Endometrial microvascular endothelial cells (primary cell): ENCODE data around the gene TMEM87B. TPM values are rescaled to one million over a fixed set of nuclear protein-coding genes. Genes with fewer than 3 reads are reported as not detected.
"Not testable (repeated sequence)": the region's sequence is repeated elsewhere in the genome, so short reads cannot be mapped to it uniquely, and the experiment has no call there.

Source experiments
- in situ Hi-C: cut with HindIII; loops from 2 replicates; pipeline ENCODE4 v1.10.0; 2017; ENCODE audit warnings: low sequenced_read_pairs, low pct_unique_long_range_greater_than_20kb; ENCODE audit errors: inconsistent ontology term
- total RNA-seq: library from RNA; depleted of rRNA; stranded (reverse); fragments of >200 nt; gene quantifications from one replicate; pipeline ENCODE4 v1.2.3, GENCODE V29; 2015; ENCODE audit errors: inconsistent ontology term

TMEM87B gene
- total RNA-seq, 1 donor from 2014 or later, result 79.4 TPM

- in situ Hi-C loops, result no loop called here
Measured at GRCh38 chr2:112061299-112061698, 6.2 kb downstream of the TMEM87B start.

- in situ Hi-C loops, result no loop called here
Measured at GRCh38 chr2:112061840-112062239, 6.8 kb downstream of the TMEM87B start.

DNA sequence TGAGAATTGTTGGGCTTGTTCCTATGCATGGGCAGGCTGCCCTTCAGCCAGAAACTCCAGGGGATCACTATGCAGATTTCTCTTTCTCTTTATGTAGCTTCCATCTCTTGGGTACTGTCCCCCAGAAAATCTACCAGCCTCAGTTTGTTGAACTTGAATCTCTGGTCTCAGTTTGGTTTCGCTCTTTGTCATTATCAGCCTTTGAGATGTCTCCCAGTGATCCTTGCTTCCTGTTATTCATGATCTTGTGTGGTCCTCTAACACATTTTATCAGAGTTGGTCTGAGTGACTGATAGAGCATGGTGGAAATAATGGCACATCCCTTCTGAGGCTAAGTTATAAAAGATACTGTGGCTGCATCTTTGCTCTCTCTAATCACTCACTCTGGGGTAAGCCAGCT lies 7.8 kb downstream of the TMEM87B start:
- in situ Hi-C loops, result no loop called here

DNA sequence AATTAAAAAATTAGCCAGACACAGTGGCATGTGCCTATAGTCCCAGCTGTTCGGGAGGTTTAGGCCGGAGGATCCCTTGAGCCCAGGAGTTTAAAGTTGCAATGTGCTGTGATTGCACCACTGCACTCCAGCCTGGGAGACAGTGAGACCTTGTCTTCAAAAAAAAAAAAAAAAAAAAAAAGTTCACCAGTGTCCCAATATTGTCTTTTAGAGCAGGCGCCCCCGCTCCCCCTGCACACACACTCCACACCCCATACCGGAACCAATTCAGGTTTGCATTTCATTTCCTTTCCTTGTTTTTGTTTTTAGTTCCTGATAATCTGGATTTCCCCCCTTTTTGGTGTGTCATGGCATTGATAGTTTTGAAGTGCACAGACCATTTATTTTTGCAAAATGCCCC lies 10.4 kb downstream of the TMEM87B start:
- in situ Hi-C loops, result no loop called here

DNA sequence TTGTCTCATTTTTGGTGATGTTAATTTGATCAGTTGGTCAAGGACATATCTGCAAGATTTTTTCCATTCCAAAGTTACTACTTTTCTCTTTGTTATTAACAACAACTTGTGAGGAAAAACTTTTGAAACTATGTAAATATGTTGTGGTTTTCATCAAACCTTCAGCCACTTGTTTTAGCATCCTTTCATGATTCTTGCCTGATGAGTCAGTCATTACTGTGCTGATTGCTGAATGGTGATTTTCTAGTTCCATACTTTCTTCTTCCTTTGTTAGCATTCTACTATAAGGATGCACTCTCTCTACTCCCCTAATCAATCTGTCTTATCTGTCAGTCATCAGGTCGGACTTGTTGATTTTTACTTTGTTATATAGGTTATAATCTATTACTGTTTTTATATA lies 10.9 kb downstream of the TMEM87B start:
- in situ Hi-C loops, result no loop called here

DNA sequence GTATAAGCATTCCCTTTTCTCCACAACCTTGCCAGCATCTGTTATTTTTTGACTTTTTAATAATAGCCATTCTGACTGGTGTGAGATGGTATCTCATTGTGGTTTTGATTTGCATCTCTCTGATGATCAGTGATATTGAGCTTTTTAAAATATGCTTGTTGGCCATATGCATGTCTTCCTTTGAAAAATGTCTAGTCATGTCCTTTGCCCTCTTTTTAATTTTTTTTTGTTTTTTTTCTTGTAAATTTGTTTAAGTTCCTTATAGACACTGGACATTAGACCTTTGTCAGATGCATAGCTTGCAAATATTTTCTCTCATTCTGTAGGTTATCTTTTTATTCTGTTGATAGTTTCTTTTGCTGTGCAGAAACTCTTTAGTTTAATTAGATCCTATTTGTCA lies 14.7 kb downstream of the TMEM87B start:
- in situ Hi-C loops, result not testable (repeated sequence)

- in situ Hi-C loops, result no loop called here
Measured at GRCh38 chr2:112073875-112074274, 18.8 kb downstream of the TMEM87B start.

DNA sequence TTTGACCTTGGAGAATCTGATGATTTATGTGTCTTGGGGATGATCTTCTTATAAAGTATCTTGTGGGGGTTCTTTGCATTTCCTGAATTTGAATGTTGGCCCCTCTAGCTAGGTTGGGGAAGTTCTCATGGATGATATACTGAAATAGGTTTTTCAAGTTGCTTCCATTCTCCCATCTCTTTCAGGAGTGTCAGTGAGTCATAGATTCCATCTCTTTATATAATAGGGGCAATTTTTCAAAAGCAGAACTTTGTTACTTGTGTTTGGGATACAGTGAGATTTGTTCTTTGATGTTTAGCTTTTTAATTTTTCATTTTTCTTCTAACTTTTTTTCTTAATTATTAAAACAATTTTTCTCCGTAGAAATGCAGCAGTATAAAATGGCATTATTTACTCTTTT lies 19.4 kb downstream of the TMEM87B start:
- in situ Hi-C loops, result no loop called here

GRCh38 chr2:112075490-112076260 lies 20.6 kb downstream of the TMEM87B start:
- in situ Hi-C loops, result no loop called here

DNA sequence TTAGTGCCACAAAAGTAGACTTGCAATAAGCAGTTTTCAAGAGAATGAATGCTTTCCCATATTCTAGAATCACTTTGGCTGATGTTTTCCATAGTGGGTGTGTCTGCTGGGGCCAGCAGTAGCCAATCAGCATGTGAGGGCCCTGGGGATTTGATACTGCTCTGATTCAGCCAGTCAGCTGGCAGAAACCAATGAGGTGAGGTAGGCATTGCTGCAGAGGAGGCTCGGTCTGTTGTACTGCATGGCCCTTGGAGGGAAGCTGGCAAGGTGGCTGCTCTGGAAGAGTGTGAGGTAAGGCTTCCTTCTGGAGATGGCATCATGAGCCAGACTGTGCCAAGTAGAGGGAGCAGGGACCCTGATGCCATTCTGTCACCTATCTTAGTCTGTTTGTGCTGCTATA lies 22.7 kb downstream of the TMEM87B start:
- in situ Hi-C loops, result no loop called here

GRCh38 chr2:112081262-112081661 lies 26.2 kb downstream of the TMEM87B start:
- in situ Hi-C loops, result no loop called here

GRCh38 chr2:112084689-112085374 lies 29.8 kb downstream of the TMEM87B start:
- in situ Hi-C loops, result no loop called here

- in situ Hi-C loops, result no loop called here
Measured at GRCh38 chr2:112085375-112085730, 30.3 kb downstream of the TMEM87B start.

- in situ Hi-C loops, result no loop called here
Measured at GRCh38 chr2:112085916-112086669, 31.0 kb downstream of the TMEM87B start.

DNA sequence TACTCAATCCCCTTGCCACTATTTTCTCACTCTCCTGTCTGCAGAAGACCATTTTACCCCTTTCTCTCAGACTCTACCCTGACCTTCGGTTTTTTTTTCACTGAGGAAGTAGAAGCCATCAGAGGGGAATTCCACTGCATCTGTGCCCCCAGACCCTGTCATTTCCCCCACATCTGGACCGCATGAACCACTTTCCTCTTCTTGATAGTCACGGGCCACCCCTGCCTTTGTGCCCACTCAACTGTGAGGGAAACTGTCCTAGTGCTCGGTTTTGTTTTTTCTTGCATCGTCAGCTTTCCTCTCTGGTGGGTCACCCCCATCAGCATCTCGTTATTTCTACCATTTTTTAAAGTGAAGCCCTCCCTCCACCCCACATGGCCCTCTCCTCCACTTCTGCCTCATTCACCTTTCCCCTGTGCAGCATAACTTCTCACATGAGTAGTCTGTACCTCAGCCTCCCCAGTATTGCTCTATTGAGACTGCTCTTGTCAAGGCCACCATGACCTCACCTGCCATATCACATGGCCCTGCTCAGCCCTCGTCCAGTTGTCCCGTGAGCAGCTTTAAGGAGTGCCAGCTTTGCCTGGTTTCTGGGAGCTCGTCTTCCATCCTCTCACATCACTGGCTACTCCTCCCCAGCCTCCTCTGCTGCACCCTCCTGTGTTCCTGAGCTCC lies 32.4 kb downstream of the TMEM87B start:
- in situ Hi-C loops, result no loop called here

GRCh38 chr2:112089375-112089774 lies 34.3 kb downstream of the TMEM87B start:
- in situ Hi-C loops, result no loop called here

DNA sequence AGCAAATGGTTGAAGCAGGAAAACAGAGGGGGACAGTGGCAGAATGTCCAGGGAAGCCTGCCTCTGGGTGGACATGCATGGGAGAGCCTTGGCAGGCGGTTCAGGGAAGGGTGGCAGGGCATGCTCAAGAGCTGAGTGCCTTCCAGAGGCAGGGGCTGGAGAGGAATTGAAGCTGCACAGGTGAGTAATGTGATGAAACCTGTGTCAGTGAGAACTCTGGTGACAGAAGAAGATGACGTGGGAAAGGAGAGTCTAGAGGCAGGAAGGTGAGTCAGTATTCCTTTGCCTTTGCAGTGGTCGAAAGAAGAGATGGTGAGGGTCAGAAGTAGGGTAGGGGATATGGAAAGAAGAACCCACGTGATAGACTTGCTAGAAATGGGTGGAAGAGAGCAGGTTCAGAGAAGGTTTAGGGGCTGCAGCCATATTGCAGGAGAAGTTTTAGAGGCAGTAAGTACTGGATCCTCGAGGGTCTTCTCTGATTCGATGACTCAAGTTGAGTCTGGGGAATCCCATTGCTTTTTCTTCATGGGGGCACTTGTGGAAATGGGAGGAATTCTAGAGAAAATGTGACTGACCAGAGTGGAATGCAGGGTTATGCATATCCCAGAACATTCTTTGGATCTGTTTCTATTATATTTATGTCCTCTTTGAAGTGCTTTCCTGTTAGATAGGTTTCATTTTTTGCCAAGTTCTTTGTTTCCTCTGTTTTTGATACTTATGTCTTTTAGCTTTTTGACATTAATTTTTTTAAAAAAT lies 37.4 kb downstream of the TMEM87B start:
- in situ Hi-C loops, result no loop called here

DNA sequence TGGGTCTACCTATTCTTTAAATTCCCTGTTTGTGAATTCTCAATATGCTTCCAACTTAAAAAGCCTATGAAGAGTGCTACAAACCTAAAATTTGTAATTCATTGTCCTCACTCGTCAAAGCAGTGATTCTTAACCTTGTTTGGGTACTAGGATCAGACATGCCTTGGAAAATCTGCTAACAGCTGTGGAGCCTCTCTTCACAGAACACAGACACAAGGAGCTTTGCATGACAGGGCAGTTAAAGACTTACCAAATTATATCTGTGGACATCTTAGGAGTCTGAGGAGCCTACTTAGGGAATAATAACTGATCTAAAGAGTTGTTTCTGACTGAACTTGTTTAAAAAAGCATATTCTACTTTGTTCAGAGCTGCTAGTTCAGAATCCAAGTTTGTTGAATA lies 38.1 kb downstream of the TMEM87B start:
- in situ Hi-C loops, result no loop called here

DNA sequence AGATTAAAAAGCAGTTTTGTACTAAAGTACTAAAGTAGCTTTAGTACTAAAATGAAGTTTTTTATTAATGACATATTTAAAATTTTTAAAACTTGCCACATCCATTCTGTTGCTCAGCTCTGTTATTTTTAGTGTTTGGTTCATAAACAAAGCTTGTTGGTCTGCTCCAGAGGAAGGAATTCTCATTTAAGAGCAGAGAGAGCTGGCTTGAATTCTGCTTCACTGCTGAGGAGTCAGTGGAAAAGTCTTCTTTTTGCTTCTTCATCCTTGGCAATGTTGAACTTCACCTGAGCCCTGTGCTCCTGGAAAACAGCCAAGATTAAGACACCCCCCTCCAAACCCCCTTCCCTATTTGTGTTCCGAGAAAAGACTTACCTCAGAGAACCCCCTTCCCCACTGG lies 40.6 kb downstream of the TMEM87B start:
- in situ Hi-C loops, result no loop called here
